ENCODE data around the gene JAML.

GRCh38 chr11:118175031-118175992 lies 49.5 kb downstream of the JAML start:
- TF ChIP-seq CTCF (conservative IDR thresholded peaks at IDR 0.05; ENCODE audit: low read depth in 2 of 2) (no peak), EZH2 (IDR thresholded peaks at IDR 0.05; ENCODE audit: low read depth, unreplicated experiment) (peak; percentile 16), ZNF331 (CRISPR knock-in tag; IDR thresholded peaks at IDR 0.05; ENCODE audit: low read depth) (no peak)
